A549 (cell line): ENCODE data around the gene ANKRD13D. TPM values are rescaled to one million over a fixed set of nuclear protein-coding genes. Genes with fewer than 3 reads are reported as not detected.
A peak's percentile ranks its signal among the peaks of the same experiment; 100 is the strongest.

Source experiments
- ATAC-seq, 2 experiments: fragments of 200-7000 bp in 1 of 2; fragments of >200 bp in 1 of 2; cut with Nextera tagmentation in 1 of 2; cut with Tn5 transposase in 1 of 2; 3 replicates each; pipeline versions ENCODE4 v1.8.0 to v1.9.1; 2018 to 2020; ENCODE audit warnings: mild to moderate bottlenecking in 1 of 2, moderate library complexity in 1 of 2
- CTCF ChIA-PET: fragments of 300-600 bp; sonication (Branson Sonifier 250); formaldehyde crosslinking; extraction: SDS; loops from one replicate; lab custom pipeline; 2021; ENCODE audit warnings: antibody characterized with exemption, inconsistent platforms; lab: Yijun Ruan, JAX
- POLR2A ChIA-PET: fragments of 350-600 bp; formaldehyde crosslinking; extraction: SDS; loops from one replicate; lab custom pipeline; 2021; ENCODE audit warnings: antibody characterized with exemption, inconsistent platforms; lab: Yijun Ruan, JAX
- DNase-seq, 2 experiments: peaks; one replicate each; pipeline versions ENCODE4 v3.0.0 to v3.0.0-alpha.2; 2011 to 2016; ENCODE audit warnings: low read depth in 1 of 2, low spot score in 1 of 2
- FAIRE-seq: peaks from 2 replicates; lab custom pipeline; 2011; peaks lifted over from hg19 to GRCh38; lab: Jason Lieb, UNC
- H3K27ac ChIP-seq, 2 experiments: fragments of >200 bp; sonication (Bioruptor Twin); formaldehyde crosslinking; 3 replicates each; pipeline ENCODE4 v1.5.1; 2016 to 2017
- H3K4me1 ChIP-seq: fragments of >200 bp; sonication (Bioruptor Twin); formaldehyde crosslinking; 3 replicates; pipeline ENCODE4 v1.6.1; 2016
- H3K4me2 ChIP-seq: fragments of >200 bp; sonication (Bioruptor Twin); formaldehyde crosslinking; 3 replicates; pipeline ENCODE4 v1.6.1; 2016
- H3K4me3 ChIP-seq: fragments of >200 bp; sonication (Bioruptor Twin); formaldehyde crosslinking; 3 replicates; pipeline ENCODE4 v1.5.1; 2016
- H3K9me3 ChIP-seq: fragments of >200 bp; sonication (Bioruptor Twin); formaldehyde crosslinking; 3 replicates; pipeline ENCODE4 v1.6.1; 2016
- ATOH8 ChIP-seq: fragments of 250-450 bp; sonication (Bioruptor Pico); IDR thresholded peaks from 2 replicates; pipeline ENCODE4 v1.5.0; 2020; ENCODE audit warnings: low read depth, mild to moderate bottlenecking, moderate library complexity
- BHLHE40 ChIP-seq: IDR thresholded peaks from 2 replicates; pipeline ENCODE4 v1.6.1; 2012; ENCODE audit warnings: low read depth, low read length, inconsistent platforms
- CBX8 ChIP-seq: fragments of 200-600 bp; sonication (generic); IDR thresholded peaks from 2 replicates; pipeline ENCODE4 v1.6.1; 2016
- CEBPB ChIP-seq, 2 experiments: fragments of >200 bp in 1 of 2; sonication (Bioruptor Twin) in 1 of 2; formaldehyde crosslinking in 1 of 2; IDR thresholded peaks; 2 replicates each; pipeline ENCODE4 v1.6.1; 2012 to 2016
- EHMT2 ChIP-seq: fragments of 200-600 bp; sonication (generic); IDR thresholded peaks from 2 replicates; pipeline ENCODE4 v1.6.1; 2016; ENCODE audit warnings: antibody characterized with exemption, low read depth, mild to moderate bottlenecking, moderate library complexity
- FOSB ChIP-seq: fragments of 250-450 bp; sonication (Bioruptor Pico); IDR thresholded peaks from 2 replicates; pipeline ENCODE4 v1.5.0; 2020; ENCODE audit warnings: mild to moderate bottlenecking, moderate library complexity
- HOXB13 ChIP-seq: fragments of 250-450 bp; sonication (Bioruptor Pico); IDR thresholded peaks from 2 replicates; pipeline ENCODE4 v1.5.0; 2020; ENCODE audit warnings: low read depth, mild to moderate bottlenecking, moderate library complexity
- KDM1A ChIP-seq: fragments of 200-600 bp; sonication (generic); IDR thresholded peaks from 2 replicates; pipeline ENCODE4 v1.6.1; 2016; ENCODE audit warnings: low read depth, mild to moderate bottlenecking
- MAX ChIP-seq: IDR thresholded peaks from 2 replicates; pipeline ENCODE4 v1.6.1; 2012
- NFE2L2 ChIP-seq: fragments of 150-350 bp; conservative IDR thresholded peaks from 2 replicates; pipeline ENCODE4 v1.6.1; 2014; ENCODE audit warnings: low read length
- NPAS2 ChIP-seq: fragments of 250-450 bp; sonication (Bioruptor Pico); IDR thresholded peaks from 2 replicates; pipeline ENCODE4 v1.8.0; 2022; ENCODE audit warnings: mild to moderate bottlenecking, moderate library complexity, borderline replicate concordance
- PHF8 ChIP-seq: fragments of 200-600 bp; sonication (generic); IDR thresholded peaks from 2 replicates; pipeline ENCODE4 v1.6.1; 2016; ENCODE audit warnings: low read depth, mild to moderate bottlenecking, antibody characterized with exemption, moderate library complexity, borderline replicate concordance
- POLR2A ChIP-seq: IDR thresholded peaks from 2 replicates; pipeline ENCODE4 v1.6.1; 2012; ENCODE audit warnings: mild to moderate bottlenecking, low read length
- POLR2AphosphoS2 ChIP-seq: conservative IDR thresholded peaks from 2 replicates; pipeline ENCODE4 v1.6.1; 2012; ENCODE audit warnings: low read length, improper control_type of control experiment, inconsistent platforms
- RAD21 ChIP-seq, 2 experiments: fragments of >200 bp in 1 of 2; sonication (Bioruptor Twin) in 1 of 2; formaldehyde crosslinking in 1 of 2; IDR thresholded peaks in 1 of 2; conservative IDR thresholded peaks in 1 of 2; 2 replicates in 1 of 2; 3 replicates in 1 of 2; pipeline ENCODE4 v1.6.1; 2012 to 2018; ENCODE audit warnings: inconsistent platforms in 1 of 2
- RCOR1 ChIP-seq: fragments of 150-350 bp; IDR thresholded peaks from 2 replicates; pipeline ENCODE4 v1.6.1; 2014; ENCODE audit warnings: antibody characterized with exemption, low read length, low read depth
- SMC3 ChIP-seq: fragments of >200 bp; sonication (Bioruptor Twin); formaldehyde crosslinking; IDR thresholded peaks from 3 replicates; pipeline ENCODE4 v1.6.1; 2018; ENCODE audit warnings: inconsistent platforms
- ZNF302 ChIP-seq: fragments of 250-450 bp; sonication (Bioruptor Pico); IDR thresholded peaks from 2 replicates; pipeline ENCODE4 v1.9.0; 2021; ENCODE audit warnings: inconsistent platforms, mild to moderate bottlenecking, moderate library complexity
- ZSCAN20 ChIP-seq: fragments of 250-450 bp; sonication (Bioruptor Pico); IDR thresholded peaks from 2 replicates; pipeline ENCODE4 v1.8.0; 2022; ENCODE audit warnings: mild to moderate bottlenecking, moderate library complexity
- WGBS: methylation state at CpG from one replicate; pipeline ENCODE4 v1.1.6; 2017; ENCODE audit errors: missing lambda C conversion rate; 5-methylcytosine and 5-hydroxymethylcytosine counted together
- polyA plus RNA-seq, 4 experiments: library from polyadenylated mRNA; depleted of rRNA in 3 of 4; stranded (reverse); fragments of >200 nt; fragmentation: RNase III in 1 of 4; extraction: RNeasy Plus Mini Kit Qiagen cat#74134 plus additional on column Dnase treatment in 1 of 4; gene quantifications; 2 replicates in 3 of 4; 3 replicates in 1 of 4; pipeline ENCODE4 v1.2.3, GENCODE V29; 2011 to 2017
- TF ChIP-seq, protein P1 (sequence below): fragments of >200 bp; sonication (Bioruptor Twin); formaldehyde crosslinking; IDR thresholded peaks from 3 replicates; pipeline ENCODE4 v1.6.1; 2016
- TF ChIP-seq, protein P2 (sequence below): IDR thresholded peaks from 2 replicates; pipeline ENCODE4 v1.6.1; 2012
- TF ChIP-seq, protein P3 (sequence below): fragments of 250-450 bp; sonication (Bioruptor Pico); IDR thresholded peaks from 2 replicates; pipeline ENCODE4 v1.5.0; 2021; ENCODE audit warnings: mild to moderate bottlenecking, moderate library complexity, borderline replicate concordance

ANKRD13D gene
- polyA plus RNA-seq, 2 of the 4 experiments (the other 2 are of a cell fraction), result 17.0 to 24.2 TPM

DNA sequence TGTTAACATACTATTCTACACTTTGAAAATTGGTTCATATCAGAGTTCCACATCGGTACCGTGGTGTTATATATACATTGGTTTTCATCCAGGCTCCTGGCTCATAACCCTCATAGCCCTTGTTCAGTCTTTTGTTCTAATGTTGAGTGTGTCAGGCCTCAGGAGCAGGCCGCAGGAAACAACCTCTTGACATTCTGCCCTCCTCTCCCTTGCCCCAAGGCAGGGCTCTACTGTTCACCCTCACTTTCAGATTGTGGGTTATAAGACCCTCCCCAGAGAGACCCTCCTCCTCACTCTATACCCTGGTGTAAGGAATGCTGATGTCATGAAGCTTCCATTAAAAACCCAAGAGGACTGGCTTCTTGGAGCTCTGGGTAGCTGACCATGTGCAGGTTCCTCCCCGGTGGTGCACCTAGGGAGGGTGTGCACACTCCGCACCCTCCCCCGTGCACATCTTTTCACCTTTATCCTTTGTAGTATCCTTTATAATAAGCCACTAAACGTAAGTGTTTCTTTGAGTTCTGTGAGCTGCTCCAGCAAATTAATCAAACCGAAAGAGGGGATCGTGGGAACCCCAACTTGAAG is 26.3 kb downstream of the ANKRD13D start:
- FAIRE-seq, result no peak
- no peak for DNase-seq
- ATAC-seq, result no peak
- Histone ChIP-seq H3K4me2 (no peak overlapping the region), H3K27ac (no peak overlapping the region), H3K9me3 (no peaks in the 10 kb centered on the region), H3K4me1 (peaks cover 14% of the 10 kb centered on the region), H3K4me3 (no peak overlapping the region)
- ChIA-PET CTCF (interaction anchor here (0.6 to 12.3 kb wide), 11 partner anchors 12 to 846 kb away, joined by 3 to 178 read pairs (median 4); partner anchors contain the start of gene SSH3), POLR2A (interaction anchor here (2.5 kb wide), 1 partner anchor 49 kb away, joined by 11 read pairs; the partner anchor contains the start of gene GRK2)
- TF ChIP-seq MAX, result no peak
- TF ChIP-seq EHMT2, result no peak
- TF ChIP-seq CEBPB (IDR thresholded peaks at IDR 0.05), result no peak
- no peak for TF ChIP-seq NPAS2 (CRISPR knock-in tag)
- no peak for TF ChIP-seq PHF8
- TF ChIP-seq NFE2L2, result no peak
- no peak for TF ChIP-seq FOSB
- no peak for TF ChIP-seq HOXB13 (CRISPR knock-in tag)
- TF ChIP-seq CBX8, result no peak
- no peak for TF ChIP-seq ZSCAN20 (CRISPR knock-in tag)
- TF ChIP-seq BHLHE40, result no peak
- WGBS, result 93% methylated on average over 9 of the region's 9 CpGs

GRCh38 chr11:67316882-67317204 is 27.7 kb downstream of the ANKRD13D start:
- 0% methylated on average over 10 of the region's 10 CpGs for WGBS
- peak overlapping the region; percentile 85 for H3K4me2 ChIP-seq
- FAIRE-seq, result no peak
- TF ChIP-seq, protein P1, sequence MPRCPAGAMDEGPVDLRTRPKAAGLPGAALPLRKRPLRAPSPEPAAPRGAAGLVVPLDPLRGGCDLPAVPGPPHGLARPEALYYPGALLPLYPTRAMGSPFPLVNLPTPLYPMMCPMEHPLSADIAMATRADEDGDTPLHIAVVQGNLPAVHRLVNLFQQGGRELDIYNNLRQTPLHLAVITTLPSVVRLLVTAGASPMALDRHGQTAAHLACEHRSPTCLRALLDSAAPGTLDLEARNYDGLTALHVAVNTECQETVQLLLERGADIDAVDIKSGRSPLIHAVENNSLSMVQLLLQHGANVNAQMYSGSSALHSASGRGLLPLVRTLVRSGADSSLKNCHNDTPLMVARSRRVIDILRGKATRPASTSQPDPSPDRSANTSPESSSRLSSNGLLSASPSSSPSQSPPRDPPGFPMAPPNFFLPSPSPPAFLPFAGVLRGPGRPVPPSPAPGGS, result no peak
- no peak for TF ChIP-seq POLR2A
- no peak for TF ChIP-seq KDM1A
- no peak for TF ChIP-seq RAD21 (conservative IDR thresholded peaks at IDR 0.05 in 1 of 2, IDR thresholded peaks at IDR 0.05 in 1 of 2)
- TF ChIP-seq BHLHE40, result no peak
- TF ChIP-seq POLR2AphosphoS2, result no peak
- TF ChIP-seq ZNF302 (CRISPR knock-in tag), result no peak
- no peak for TF ChIP-seq MAX
- no peak for TF ChIP-seq ATOH8
- TF ChIP-seq, protein P2, sequence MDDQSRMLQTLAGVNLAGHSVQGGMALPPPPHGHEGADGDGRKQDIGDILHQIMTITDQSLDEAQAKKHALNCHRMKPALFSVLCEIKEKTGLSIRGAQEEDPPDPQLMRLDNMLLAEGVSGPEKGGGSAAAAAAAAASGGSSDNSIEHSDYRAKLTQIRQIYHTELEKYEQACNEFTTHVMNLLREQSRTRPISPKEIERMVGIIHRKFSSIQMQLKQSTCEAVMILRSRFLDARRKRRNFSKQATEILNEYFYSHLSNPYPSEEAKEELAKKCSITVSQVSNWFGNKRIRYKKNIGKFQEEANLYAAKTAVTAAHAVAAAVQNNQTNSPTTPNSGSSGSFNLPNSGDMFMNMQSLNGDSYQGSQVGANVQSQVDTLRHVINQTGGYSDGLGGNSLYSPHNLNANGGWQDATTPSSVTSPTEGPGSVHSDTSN, result no peak
- TF ChIP-seq, protein P3, sequence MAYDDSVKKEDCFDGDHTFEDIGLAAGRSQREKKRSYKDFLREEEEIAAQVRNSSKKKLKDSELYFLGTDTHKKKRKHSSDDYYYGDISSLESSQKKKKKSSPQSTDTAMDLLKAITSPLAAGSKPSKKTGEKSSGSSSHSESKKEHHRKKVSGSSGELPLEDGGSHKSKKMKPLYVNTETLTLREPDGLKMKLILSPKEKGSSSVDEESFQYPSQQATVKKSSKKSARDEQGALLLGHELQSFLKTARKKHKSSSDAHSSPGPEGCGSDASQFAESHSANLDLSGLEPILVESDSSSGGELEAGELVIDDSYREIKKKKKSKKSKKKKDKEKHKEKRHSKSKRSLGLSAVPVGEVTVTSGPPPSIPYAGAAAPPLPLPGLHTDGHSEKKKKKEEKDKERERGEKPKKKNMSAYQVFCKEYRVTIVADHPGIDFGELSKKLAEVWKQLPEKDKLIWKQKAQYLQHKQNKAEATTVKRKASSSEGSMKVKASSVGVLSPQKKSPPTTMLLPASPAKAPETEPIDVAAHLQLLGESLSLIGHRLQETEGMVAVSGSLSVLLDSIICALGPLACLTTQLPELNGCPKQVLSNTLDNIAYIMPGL (CRISPR knock-in tag), result no peak
- no peak for TF ChIP-seq RCOR1
- no peak for TF ChIP-seq SMC3
- no peaks in the 10 kb centered on the region for H3K9me3 ChIP-seq
- H3K4me1 ChIP-seq, result peaks cover 14% of the 10 kb centered on the region
- peak overlapping the region; percentile 69 for H3K4me3 ChIP-seq
- peak overlapping the region; percentile 91 to 95 for H3K27ac ChIP-seq
- peak in 1 of 2 experiments; percentile 25; a peak in 3 of 6 replicates for ATAC-seq
- no peak for DNase-seq
- CTCF ChIA-PET, result interaction anchor here (0.6 to 12.3 kb wide), 57 partner anchors 9 to 588 kb away, joined by 3 to 178 read pairs (median 5); partner anchors contain the start of genes ANKRD13D, GRK2, KDM2A and POLD4
- POLR2A ChIA-PET, result interaction anchor here (0.6 to 2.5 kb wide), 16 partner anchors 9 to 263 kb away, joined by 3 to 21 read pairs (median 4); partner anchors contain the start of genes ANKRD13D, GRK2, POLD4 and PPP1CA
